NT2/D1 (cell line): ENCODE measurements around the gene TENM3.

ENCODE experiments used
- SUZ12 ChIP-seq: IDR thresholded peaks from 2 replicates; pipeline ENCODE4 v1.6.1; 2011; ENCODE audit not compliant: insufficient read length, insufficient read depth; ENCODE audit errors: extremely low read depth
- YY1 ChIP-seq: IDR thresholded peaks from 2 replicates; pipeline ENCODE4 v1.6.1; 2011; ENCODE audit not compliant: insufficient read length, insufficient read depth
- ZNF274 ChIP-seq: IDR thresholded peaks from 2 replicates; pipeline ENCODE4 v1.6.1; 2011; ENCODE audit warnings: mild to moderate bottlenecking, low read depth, low read length

GRCh38 chr4:182619660-182620059 is 376.5 kb downstream of the TENM3 start:
- no peak for TF ChIP-seq ZNF274
- no peak for TF ChIP-seq SUZ12
- no peak for TF ChIP-seq YY1
